Measurements from ENCODE around the gene NSMCE4A. TPM values are rescaled to one million over a fixed set of nuclear protein-coding genes. Genes with fewer than 3 reads are reported as not detected.

Gene NSMCE4A
- polyA plus RNA-seq, 3 donors: 34.6 to 47.2 (median 38.1) TPM

DNA sequence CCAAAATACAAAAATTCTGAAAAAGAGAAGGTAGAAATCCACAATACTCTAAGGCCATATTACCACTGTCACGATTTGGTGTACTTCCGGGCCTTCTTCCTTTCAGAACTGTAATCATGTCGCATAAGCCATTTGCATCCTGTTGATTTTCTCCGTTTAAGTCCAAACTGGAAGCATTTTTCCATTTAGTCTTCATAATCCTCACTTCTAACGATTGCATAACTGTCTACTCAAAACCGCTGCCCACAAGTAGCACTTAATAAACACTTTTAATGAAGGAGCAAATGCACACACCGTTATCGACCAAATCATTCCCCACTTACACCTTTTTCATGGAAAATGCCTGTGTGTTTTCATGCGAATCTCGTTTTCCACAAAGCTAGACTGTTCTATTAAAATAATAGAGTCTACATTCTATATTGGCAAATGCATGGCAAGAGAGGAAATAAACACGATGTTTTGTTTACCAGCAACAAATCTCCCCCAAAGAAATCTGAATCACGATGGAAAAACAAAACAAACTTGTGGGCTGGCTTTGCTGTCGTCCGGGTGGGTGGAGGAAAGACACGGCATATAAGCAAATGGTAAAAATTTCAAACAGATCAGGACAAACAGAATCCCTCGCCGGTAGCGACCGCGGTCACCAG, 48.2 kb downstream of the NSMCE4A start:
- H3K27me3 ChIP-seq (ENCODE audit: control insufficient read depth in 2 of 2, insufficient read depth in 2 of 2, low read length in 2 of 2): no peaks in the 10 kb centered on the region
- H3K4me1 ChIP-seq (ENCODE audit: control insufficient read depth in 1 of 2, insufficient read depth in 2 of 2, low read length in 2 of 2): peaks cover 16 to 21% of the 10 kb centered on the region in 2 donors
- H3K36me3 ChIP-seq (replicated peaks in 1 of 2; ENCODE audit: control insufficient read depth in 1 of 2, insufficient read depth in 2 of 2, low read length in 2 of 2): peaks cover 8 to 24% of the 10 kb centered on the region in 2 donors
- H3K79me2 ChIP-seq (ENCODE audit: insufficient read depth, low read length): peaks cover 33% of the 10 kb centered on the region
- H3K9ac ChIP-seq (ENCODE audit: insufficient read depth, low read length, poor library complexity, severe bottlenecking): peak overlapping the region; percentile 99
- Mint-ChIP-seq H3K4me1 (peaks cover 31% of the 10 kb centered on the region), H3K9me3 (no peaks in the 10 kb centered on the region), H3K4me3 (peak overlapping the region; percentile 94 to 95), H3K27me3 (ENCODE audit: low read depth in 3 of 3) (peaks cover 0 to 2% (median 0%) of the 10 kb centered on the region in 3 donors), H3K36me3 (peaks cover 16 to 19% of the 10 kb centered on the region in 2 donors), H3K27ac (peak overlapping the region; percentile 34 to 88 (median 79))
- 0% methylated on average over 10 of the region's 20 CpGs for WGBS (ENCODE audit: insufficient coverage)
- peak overlapping the region; percentile 57 to 93 for H3K27ac ChIP-seq (ENCODE audit: low read depth in 1 of 2, low read length in 2 of 2)
- no peaks in the 10 kb centered on the region for H3K9me3 ChIP-seq (replicated peaks in 1 of 2; ENCODE audit: control insufficient read depth in 1 of 2, insufficient read depth in 1 of 2, low read length in 2 of 2)
- peak overlapping the region; percentile 90 for H3K4me2 ChIP-seq (replicated peaks; ENCODE audit: extremely low read depth, low read length, poor library complexity, severe bottlenecking)
- TF ChIP-seq, protein P1, sequence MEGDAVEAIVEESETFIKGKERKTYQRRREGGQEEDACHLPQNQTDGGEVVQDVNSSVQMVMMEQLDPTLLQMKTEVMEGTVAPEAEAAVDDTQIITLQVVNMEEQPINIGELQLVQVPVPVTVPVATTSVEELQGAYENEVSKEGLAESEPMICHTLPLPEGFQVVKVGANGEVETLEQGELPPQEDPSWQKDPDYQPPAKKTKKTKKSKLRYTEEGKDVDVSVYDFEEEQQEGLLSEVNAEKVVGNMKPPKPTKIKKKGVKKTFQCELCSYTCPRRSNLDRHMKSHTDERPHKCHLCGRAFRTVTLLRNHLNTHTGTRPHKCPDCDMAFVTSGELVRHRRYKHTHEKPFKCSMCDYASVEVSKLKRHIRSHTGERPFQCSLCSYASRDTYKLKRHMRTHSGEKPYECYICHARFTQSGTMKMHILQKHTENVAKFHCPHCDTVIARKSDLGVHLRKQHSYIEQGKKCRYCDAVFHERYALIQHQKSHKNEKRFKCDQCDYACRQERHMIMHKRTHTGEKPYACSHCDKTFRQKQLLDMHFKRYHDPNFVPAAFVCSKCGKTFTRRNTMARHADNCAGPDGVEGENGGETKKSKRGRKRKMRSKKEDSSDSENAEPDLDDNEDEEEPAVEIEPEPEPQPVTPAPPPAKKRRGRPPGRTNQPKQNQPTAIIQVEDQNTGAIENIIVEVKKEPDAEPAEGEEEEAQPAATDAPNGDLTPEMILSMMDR (IDR thresholded peaks at IDR 0.05): no peak
- H4K20me1 ChIP-seq (ENCODE audit: insufficient read depth, low read length): no peaks in the 10 kb centered on the region
- H3K4me3 ChIP-seq (replicated peaks in 1 of 3; ENCODE audit: low read depth in 2 of 3, low read length in 3 of 3): peak overlapping the region; percentile 79 to 97 (median 94)
- peak overlapping the region; percentile 97 for H2AFZ ChIP-seq (ENCODE audit: insufficient read depth, low read depth, low read length, poor library complexity, severe bottlenecking)
- intact Hi-C loops (cut with micrococcal nuclease): loop anchor here in 1 of 2 donors (10.0 kb wide), 1 partner anchor 1078 kb away; the partner anchor contains the start of genes ACADSB and IKZF5
- DNase-seq: peak in 1 of 3 donors; percentile 12

DNA sequence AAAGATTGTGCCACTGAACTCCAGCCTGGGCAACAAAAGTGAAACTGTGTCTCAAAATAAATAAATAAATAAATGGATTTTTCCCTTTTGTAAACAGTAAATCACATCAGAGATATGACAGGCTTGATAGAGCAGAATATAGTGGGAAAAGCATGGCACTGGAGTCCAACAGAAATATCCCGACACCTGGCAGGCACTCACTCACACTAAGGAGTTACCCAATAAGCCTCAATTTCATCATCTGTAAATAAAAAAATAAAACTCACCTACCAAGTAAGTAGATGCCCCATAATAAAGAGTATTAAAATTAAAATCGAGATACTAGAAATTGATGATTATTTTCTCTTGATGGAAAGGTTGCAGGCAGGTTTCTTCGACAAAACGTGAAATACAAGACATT, 48.9 kb downstream of the NSMCE4A start:
- intact Hi-C loops (cut with micrococcal nuclease): loop anchor here in 1 of 2 donors (10.0 kb wide), 1 partner anchor 1079 kb away; the partner anchor contains the start of genes ACADSB and IKZF5
- no peak for DNase-seq
- Histone ChIP-seq H3K4me3 (replicated peaks in 1 of 3; ENCODE audit: low read depth in 2 of 3, low read length in 3 of 3) (peak overlapping the region in 1 of 3 experiments; percentile 94), H3K4me1 (ENCODE audit: control insufficient read depth in 1 of 2, insufficient read depth in 2 of 2, low read length in 2 of 2) (peaks cover 16 to 21% of the 10 kb centered on the region in 2 donors), H3K27me3 (ENCODE audit: control insufficient read depth in 2 of 2, insufficient read depth in 2 of 2, low read length in 2 of 2) (no peaks in the 10 kb centered on the region), H3K27ac (ENCODE audit: low read depth in 1 of 2, low read length in 2 of 2) (no peak overlapping the region), H4K20me1 (ENCODE audit: insufficient read depth, low read length) (no peaks in the 10 kb centered on the region), H3K9me3 (replicated peaks in 1 of 2; ENCODE audit: control insufficient read depth in 1 of 2, insufficient read depth in 1 of 2, low read length in 2 of 2) (no peaks in the 10 kb centered on the region), H3K9ac (ENCODE audit: insufficient read depth, low read length, poor library complexity, severe bottlenecking) (peak overlapping the region; percentile 99), H3K36me3 (replicated peaks in 1 of 2; ENCODE audit: control insufficient read depth in 1 of 2, insufficient read depth in 2 of 2, low read length in 2 of 2) (peaks cover 10 to 30% of the 10 kb centered on the region in 2 donors), H2AFZ (ENCODE audit: insufficient read depth, low read depth, low read length, poor library complexity, severe bottlenecking) (no peak overlapping the region), H3K4me2 (replicated peaks; ENCODE audit: extremely low read depth, low read length, poor library complexity, severe bottlenecking) (peak overlapping the region; percentile 90), H3K79me2 (ENCODE audit: insufficient read depth, low read length) (peaks cover 33% of the 10 kb centered on the region)
- TF ChIP-seq, protein P1 (IDR thresholded peaks at IDR 0.05): no peak
- WGBS (ENCODE audit: insufficient coverage): no CpG with 5 or more reads among the region's 4 CpGs
- Mint-ChIP-seq H3K4me1 (peaks cover 31% of the 10 kb centered on the region), H3K9me3 (no peaks in the 10 kb centered on the region), H3K4me3 (no peak overlapping the region), H3K36me3 (peaks cover 22 to 24% of the 10 kb centered on the region in 2 donors), H3K27me3 (ENCODE audit: low read depth in 3 of 3) (peaks cover 0 to 2% (median 0%) of the 10 kb centered on the region in 3 donors), H3K27ac (no peak overlapping the region)
